A549 (cell line): ENCODE results near the gene SIRT6. TPM values are rescaled to one million over a fixed set of nuclear protein-coding genes. Genes with fewer than 3 reads are reported as not detected.

Experiments used
- ATAC-seq, 2 experiments: fragments of 200-7000 bp in 1 of 2; fragments of >200 bp in 1 of 2; cut with Nextera tagmentation in 1 of 2; cut with Tn5 transposase in 1 of 2; 3 replicates each; pipeline versions ENCODE4 v1.8.0 to v1.9.1; 2018 to 2020; ENCODE audit warnings: mild to moderate bottlenecking in 1 of 2, moderate library complexity in 1 of 2
- CTCF ChIA-PET: fragments of 300-600 bp; sonication (Branson Sonifier 250); formaldehyde crosslinking; extraction: SDS; loops from one replicate; lab custom pipeline; 2021; ENCODE audit warnings: antibody characterized with exemption, inconsistent platforms; lab: Yijun Ruan, JAX
- POLR2A ChIA-PET: fragments of 350-600 bp; formaldehyde crosslinking; extraction: SDS; loops from one replicate; lab custom pipeline; 2021; ENCODE audit warnings: antibody characterized with exemption, inconsistent platforms; lab: Yijun Ruan, JAX
- DNase-seq, 2 experiments: peaks; one replicate each; pipeline versions ENCODE4 v3.0.0 to v3.0.0-alpha.2; 2011 to 2016; ENCODE audit warnings: low read depth in 1 of 2, low spot score in 1 of 2
- FAIRE-seq: peaks from 2 replicates; lab custom pipeline; 2011; peaks lifted over from hg19 to GRCh38; lab: Jason Lieb, UNC
- H3K27ac ChIP-seq, 2 experiments: fragments of >200 bp; sonication (Bioruptor Twin); formaldehyde crosslinking; 3 replicates each; pipeline ENCODE4 v1.5.1; 2016 to 2017
- H3K4me1 ChIP-seq: fragments of >200 bp; sonication (Bioruptor Twin); formaldehyde crosslinking; 3 replicates; pipeline ENCODE4 v1.6.1; 2016
- H3K4me2 ChIP-seq: fragments of >200 bp; sonication (Bioruptor Twin); formaldehyde crosslinking; 3 replicates; pipeline ENCODE4 v1.6.1; 2016
- H3K4me3 ChIP-seq: fragments of >200 bp; sonication (Bioruptor Twin); formaldehyde crosslinking; 3 replicates; pipeline ENCODE4 v1.5.1; 2016
- H3K9me3 ChIP-seq: fragments of >200 bp; sonication (Bioruptor Twin); formaldehyde crosslinking; 3 replicates; pipeline ENCODE4 v1.6.1; 2016
- CEBPB ChIP-seq, 2 experiments: fragments of >200 bp in 1 of 2; sonication (Bioruptor Twin) in 1 of 2; formaldehyde crosslinking in 1 of 2; IDR thresholded peaks; 2 replicates each; pipeline ENCODE4 v1.6.1; 2012 to 2016
- CHD2 ChIP-seq: fragments of 150-350 bp; IDR thresholded peaks from 2 replicates; pipeline ENCODE4 v1.6.1; 2014; ENCODE audit warnings: low read length; ENCODE audit not compliant: partially characterized antibody
- EP300 ChIP-seq, 2 experiments: fragments of >200 bp; sonication (Bioruptor Twin); formaldehyde crosslinking; IDR thresholded peaks; 2 replicates in 1 of 2; 3 replicates in 1 of 2; pipeline ENCODE4 v1.6.1; 2016 to 2017
- ESRRA ChIP-seq: fragments of 150-350 bp; IDR thresholded peaks from 2 replicates; pipeline ENCODE4 v1.6.1; 2014; ENCODE audit warnings: mild to moderate bottlenecking, low read length, borderline replicate concordance
- FOSB ChIP-seq: fragments of 250-450 bp; sonication (Bioruptor Pico); IDR thresholded peaks from 2 replicates; pipeline ENCODE4 v1.5.0; 2020; ENCODE audit warnings: mild to moderate bottlenecking, moderate library complexity
- FOSL2 ChIP-seq, 2 experiments: fragments of 450-650 bp in 1 of 2; fragments of >200 bp in 1 of 2; sonication (Bioruptor Twin) in 1 of 2; formaldehyde crosslinking; IDR thresholded peaks; 2 replicates each; pipeline versions ENCODE4 v1.5.0 to v1.6.1; 2016 to 2020; ENCODE audit warnings: mild to moderate bottlenecking in 1 of 2, moderate library complexity in 1 of 2
- FOXS1 ChIP-seq: fragments of 250-450 bp; sonication (Bioruptor Pico); IDR thresholded peaks from 2 replicates; pipeline ENCODE4 v1.5.0; 2020; ENCODE audit warnings: mild to moderate bottlenecking, moderate library complexity
- GATA3 ChIP-seq: IDR thresholded peaks from 2 replicates; pipeline ENCODE4 v1.6.1; 2012; ENCODE audit warnings: borderline replicate concordance
- HOXA7 ChIP-seq: fragments of 250-450 bp; sonication (Bioruptor Pico); IDR thresholded peaks from 2 replicates; pipeline ENCODE4 v1.5.0; 2020; ENCODE audit warnings: mild to moderate bottlenecking, moderate library complexity
- JUN ChIP-seq, 2 experiments: fragments of >200 bp; sonication (Bioruptor Twin); formaldehyde crosslinking; IDR thresholded peaks; 2 replicates in 1 of 2; 3 replicates in 1 of 2; pipeline ENCODE4 v1.6.1; 2016 to 2017
- JUNB ChIP-seq: fragments of >200 bp; sonication (Bioruptor Twin); formaldehyde crosslinking; IDR thresholded peaks from 2 replicates; pipeline ENCODE4 v1.6.1; 2016
- MAFK ChIP-seq: fragments of 450-650 bp; IDR thresholded peaks from 2 replicates; pipeline ENCODE4 v1.6.1; 2014; ENCODE audit not compliant: partially characterized antibody
- NFE2L2 ChIP-seq: fragments of 150-350 bp; conservative IDR thresholded peaks from 2 replicates; pipeline ENCODE4 v1.6.1; 2014; ENCODE audit warnings: low read length
- NPAS2 ChIP-seq: fragments of 250-450 bp; sonication (Bioruptor Pico); IDR thresholded peaks from 2 replicates; pipeline ENCODE4 v1.8.0; 2022; ENCODE audit warnings: mild to moderate bottlenecking, moderate library complexity, borderline replicate concordance
- NR3C1 ChIP-seq: fragments of >200 bp; sonication (Bioruptor Twin); formaldehyde crosslinking; IDR thresholded peaks from 3 replicates; pipeline ENCODE4 v1.6.1; 2017
- PHF8 ChIP-seq: fragments of 200-600 bp; sonication (generic); IDR thresholded peaks from 2 replicates; pipeline ENCODE4 v1.6.1; 2016; ENCODE audit warnings: low read depth, mild to moderate bottlenecking, antibody characterized with exemption, moderate library complexity, borderline replicate concordance
- SREBF2 ChIP-seq: fragments of 450-650 bp; IDR thresholded peaks from 2 replicates; pipeline ENCODE4 v1.6.1; 2014; ENCODE audit warnings: mild to moderate bottlenecking, moderate library complexity
- ZFP36 ChIP-seq: fragments of 450-650 bp; IDR thresholded peaks from 2 replicates; pipeline ENCODE4 v1.6.1; 2014; ENCODE audit warnings: borderline replicate concordance; ENCODE audit not compliant: partially characterized antibody
- WGBS: methylation state at CpG from one replicate; pipeline ENCODE4 v1.1.6; 2017; ENCODE audit errors: missing lambda C conversion rate; 5-methylcytosine and 5-hydroxymethylcytosine counted together
- polyA plus RNA-seq, 4 experiments: library from polyadenylated mRNA; depleted of rRNA in 3 of 4; stranded (reverse); fragments of >200 nt; fragmentation: RNase III in 1 of 4; extraction: RNeasy Plus Mini Kit Qiagen cat#74134 plus additional on column Dnase treatment in 1 of 4; gene quantifications; 2 replicates in 3 of 4; 3 replicates in 1 of 4; pipeline ENCODE4 v1.2.3, GENCODE V29; 2011 to 2017
- TF ChIP-seq, protein P1 (sequence below): fragments of 200-600 bp; sonication (generic); IDR thresholded peaks from 2 replicates; pipeline ENCODE4 v1.6.1; 2016; ENCODE audit warnings: antibody characterized with exemption, mild to moderate bottlenecking, moderate library complexity
- TF ChIP-seq, protein P2 (sequence below): fragments of 450-650 bp; IDR thresholded peaks from 2 replicates; pipeline ENCODE4 v1.6.1; 2014; ENCODE audit warnings: antibody characterized with exemption
- TF ChIP-seq, protein P3 (sequence below): IDR thresholded peaks from 2 replicates; pipeline ENCODE4 v1.6.1; 2012
- TF ChIP-seq, protein P4 (sequence below): IDR thresholded peaks from 2 replicates; pipeline ENCODE4 v1.6.1; 2012; ENCODE audit warnings: low read depth, borderline replicate concordance

SIRT6 gene
- polyA plus RNA-seq, 2 of the 4 experiments (the other 2 are of a cell fraction) = 11.7 to 21.6 TPM

DNA sequence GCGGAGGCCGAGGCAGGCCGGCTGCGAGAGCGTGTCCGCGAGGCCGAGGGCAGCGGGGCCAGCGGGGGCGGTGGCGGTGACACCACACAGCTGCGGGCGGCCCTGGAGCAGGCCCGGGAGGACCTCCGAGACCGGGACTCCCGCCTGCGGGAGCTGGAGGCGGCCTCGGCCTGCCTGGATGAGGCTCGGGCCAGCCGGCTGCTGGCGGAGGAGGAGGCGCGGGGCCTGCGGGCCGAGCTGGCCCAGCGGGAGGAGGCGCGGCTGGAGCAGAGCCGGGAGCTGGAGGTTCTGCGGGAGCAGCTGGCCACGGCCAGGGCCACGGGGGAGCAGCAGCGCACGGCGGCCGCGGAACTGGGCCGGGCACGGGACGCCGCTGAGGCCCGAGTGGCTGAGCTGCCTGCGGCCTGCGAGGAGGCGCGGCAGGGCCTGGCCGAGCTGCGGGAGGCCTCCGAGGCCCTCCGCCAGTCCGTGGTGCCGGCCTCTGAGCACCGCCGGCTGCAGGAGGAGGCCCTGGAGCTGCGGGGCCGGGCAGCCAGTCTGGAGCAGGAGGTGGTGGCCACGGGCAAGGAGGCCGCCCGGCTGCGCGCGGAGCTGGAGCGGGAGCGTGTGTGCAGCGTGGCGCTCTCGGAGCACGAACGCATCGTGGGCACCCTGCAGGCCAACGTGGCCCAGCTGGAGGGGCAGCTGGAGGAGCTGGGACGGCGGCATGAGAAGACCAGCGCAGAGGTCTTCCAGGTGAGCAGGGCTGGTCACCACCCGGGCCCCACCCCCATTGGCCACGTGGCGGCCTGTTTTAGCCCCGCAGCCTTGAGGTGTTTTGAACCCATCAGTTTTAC is 35.3 kb upstream of the SIRT6 start:
- ATAC-seq (no peak), DNase-seq (no peak), FAIRE-seq (no peak)
- CTCF ChIA-PET = interaction anchor here (1.4 to 8.1 kb wide), 5 partner anchors 9 to 232 kb away, joined by 3 to 45 read pairs (median 6); no protein-coding TSS in a partner anchor
- Histone ChIP-seq H3K4me3 (no peak overlapping the region), H3K4me1 (peaks cover 9% of the 10 kb centered on the region; the same call in 1 of the 3 replicates), H3K9me3 (no peaks in the 10 kb centered on the region), H3K27ac (no peak overlapping the region), H3K4me2 (no peak overlapping the region)
- no peak for TF ChIP-seq CHD2
- TF ChIP-seq, protein P1, sequence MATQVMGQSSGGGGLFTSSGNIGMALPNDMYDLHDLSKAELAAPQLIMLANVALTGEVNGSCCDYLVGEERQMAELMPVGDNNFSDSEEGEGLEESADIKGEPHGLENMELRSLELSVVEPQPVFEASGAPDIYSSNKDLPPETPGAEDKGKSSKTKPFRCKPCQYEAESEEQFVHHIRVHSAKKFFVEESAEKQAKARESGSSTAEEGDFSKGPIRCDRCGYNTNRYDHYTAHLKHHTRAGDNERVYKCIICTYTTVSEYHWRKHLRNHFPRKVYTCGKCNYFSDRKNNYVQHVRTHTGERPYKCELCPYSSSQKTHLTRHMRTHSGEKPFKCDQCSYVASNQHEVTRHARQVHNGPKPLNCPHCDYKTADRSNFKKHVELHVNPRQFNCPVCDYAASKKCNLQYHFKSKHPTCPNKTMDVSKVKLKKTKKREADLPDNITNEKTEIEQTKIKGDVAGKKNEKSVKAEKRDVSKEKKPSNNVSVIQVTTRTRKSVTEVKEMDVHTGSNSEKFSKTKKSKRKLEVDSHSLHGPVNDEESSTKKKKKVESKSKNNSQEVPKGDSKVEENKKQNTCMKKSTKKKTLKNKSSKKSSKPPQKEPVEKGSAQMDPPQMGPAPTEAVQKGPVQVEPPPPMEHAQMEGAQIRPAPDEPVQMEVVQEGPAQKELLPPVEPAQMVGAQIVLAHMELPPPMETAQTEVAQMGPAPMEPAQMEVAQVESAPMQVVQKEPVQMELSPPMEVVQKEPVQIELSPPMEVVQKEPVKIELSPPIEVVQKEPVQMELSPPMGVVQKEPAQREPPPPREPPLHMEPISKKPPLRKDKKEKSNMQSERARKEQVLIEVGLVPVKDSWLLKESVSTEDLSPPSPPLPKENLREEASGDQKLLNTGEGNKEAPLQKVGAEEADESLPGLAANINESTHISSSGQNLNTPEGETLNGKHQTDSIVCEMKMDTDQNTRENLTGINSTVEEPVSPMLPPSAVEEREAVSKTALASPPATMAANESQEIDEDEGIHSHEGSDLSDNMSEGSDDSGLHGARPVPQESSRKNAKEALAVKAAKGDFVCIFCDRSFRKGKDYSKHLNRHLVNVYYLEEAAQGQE = no peak
- no peak for TF ChIP-seq PHF8
- no peak for TF ChIP-seq FOSB
- TF ChIP-seq GATA3 = no peak
- TF ChIP-seq, protein P2, sequence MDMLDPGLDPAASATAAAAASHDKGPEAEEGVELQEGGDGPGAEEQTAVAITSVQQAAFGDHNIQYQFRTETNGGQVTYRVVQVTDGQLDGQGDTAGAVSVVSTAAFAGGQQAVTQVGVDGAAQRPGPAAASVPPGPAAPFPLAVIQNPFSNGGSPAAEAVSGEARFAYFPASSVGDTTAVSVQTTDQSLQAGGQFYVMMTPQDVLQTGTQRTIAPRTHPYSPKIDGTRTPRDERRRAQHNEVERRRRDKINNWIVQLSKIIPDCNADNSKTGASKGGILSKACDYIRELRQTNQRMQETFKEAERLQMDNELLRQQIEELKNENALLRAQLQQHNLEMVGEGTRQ = no peak
- TF ChIP-seq ESRRA = no peak
- no peak for TF ChIP-seq NR3C1
- WGBS = 93% methylated on average over 38 of the region's 81 CpGs
- POLR2A ChIA-PET = no interaction called here

DNA sequence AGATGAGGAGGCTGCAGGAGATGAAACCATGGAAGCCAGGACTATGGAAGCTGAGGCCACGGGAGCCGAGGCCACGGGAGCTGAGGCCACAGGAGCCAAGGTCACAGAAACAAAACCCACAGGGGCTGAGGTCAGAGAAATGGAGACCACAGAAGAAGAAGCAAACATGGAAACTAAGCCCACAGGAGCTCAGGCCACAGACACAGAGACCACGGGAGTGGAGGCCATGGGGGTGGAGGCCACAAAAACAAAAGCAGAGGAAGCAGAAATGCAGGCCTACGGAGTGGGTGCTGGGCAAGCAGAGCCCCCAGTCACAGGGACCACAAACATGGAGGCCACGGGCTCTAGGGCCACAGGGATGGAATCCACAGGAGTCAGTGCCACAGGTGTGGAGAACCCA is 34.5 kb upstream of the SIRT6 start:
- Histone ChIP-seq H3K27ac (no peak overlapping the region), H3K9me3 (no peaks in the 10 kb centered on the region), H3K4me2 (no peak overlapping the region), H3K4me3 (no peak overlapping the region), H3K4me1 (peaks cover 15% of the 10 kb centered on the region; the same call in 2 of the 3 replicates)
- FAIRE-seq (no peak), ATAC-seq (no peak), DNase-seq (no peak)
- 65% methylated on average over 6 of the region's 6 CpGs for WGBS
- no peak for TF ChIP-seq FOSL2 (IDR thresholded peaks at IDR 0.05)
- no peak for TF ChIP-seq FOSL2 (CRISPR knock-in tag; IDR thresholded peaks at IDR 0.05)
- no peak for TF ChIP-seq ESRRA
- TF ChIP-seq NPAS2 (CRISPR knock-in tag) = no peak
- no peak for TF ChIP-seq NFE2L2
- TF ChIP-seq HOXA7 (CRISPR knock-in tag) = no peak
- no peak for TF ChIP-seq MAFK
- TF ChIP-seq ZFP36 = no peak
- TF ChIP-seq CEBPB (IDR thresholded peaks at IDR 0.05) = no peak
- TF ChIP-seq EP300 (IDR thresholded peaks at IDR 0.05) = no peak
- ChIA-PET CTCF (interaction anchor here (1.0 to 8.1 kb wide), 6 partner anchors 9 to 229 kb away, joined by 3 to 45 read pairs (median 6); no protein-coding TSS in a partner anchor), POLR2A (no interaction called here)

DNA sequence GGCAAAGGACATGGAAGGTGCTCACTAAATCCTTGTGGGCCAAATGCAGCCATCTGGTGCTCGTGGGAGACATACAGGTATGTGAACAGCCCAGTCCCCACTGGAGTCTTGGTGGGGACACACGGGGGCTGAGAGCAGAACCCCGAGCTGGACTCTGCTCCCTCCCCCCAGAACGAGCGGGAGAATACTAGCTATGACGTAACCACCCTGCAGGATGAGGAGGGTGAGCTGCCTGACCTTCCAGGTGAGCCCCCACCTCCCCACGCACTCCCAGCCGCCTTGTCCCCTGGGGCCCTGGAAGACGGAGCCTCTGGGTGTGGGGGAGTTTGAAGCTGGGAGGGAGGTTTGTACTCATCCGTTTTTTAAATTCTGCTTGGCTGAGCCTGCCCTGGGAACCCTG is 33.4 kb upstream of the SIRT6 start:
- Histone ChIP-seq H3K4me1 (peaks cover 15% of the 10 kb centered on the region; the same call in 2 of the 3 replicates), H3K27ac (no peak overlapping the region), H3K4me2 (no peak overlapping the region), H3K4me3 (no peak overlapping the region), H3K9me3 (no peaks in the 10 kb centered on the region)
- CTCF ChIA-PET = interaction anchor here (1.0 to 8.1 kb wide), 5 partner anchors 8 to 228 kb away, joined by 3 to 45 read pairs (median 7); no protein-coding TSS in a partner anchor
- FAIRE-seq (no peak), ATAC-seq (no peak), DNase-seq (no peak)
- 63% methylated on average over 10 of the region's 10 CpGs for WGBS
- POLR2A ChIA-PET = no interaction called here
- no peak for TF ChIP-seq PHF8
- TF ChIP-seq, protein P3, sequence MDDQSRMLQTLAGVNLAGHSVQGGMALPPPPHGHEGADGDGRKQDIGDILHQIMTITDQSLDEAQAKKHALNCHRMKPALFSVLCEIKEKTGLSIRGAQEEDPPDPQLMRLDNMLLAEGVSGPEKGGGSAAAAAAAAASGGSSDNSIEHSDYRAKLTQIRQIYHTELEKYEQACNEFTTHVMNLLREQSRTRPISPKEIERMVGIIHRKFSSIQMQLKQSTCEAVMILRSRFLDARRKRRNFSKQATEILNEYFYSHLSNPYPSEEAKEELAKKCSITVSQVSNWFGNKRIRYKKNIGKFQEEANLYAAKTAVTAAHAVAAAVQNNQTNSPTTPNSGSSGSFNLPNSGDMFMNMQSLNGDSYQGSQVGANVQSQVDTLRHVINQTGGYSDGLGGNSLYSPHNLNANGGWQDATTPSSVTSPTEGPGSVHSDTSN = no peak
- TF ChIP-seq SREBF2 = no peak
- TF ChIP-seq JUN (IDR thresholded peaks at IDR 0.05) = no peak
- no peak for TF ChIP-seq JUNB
- TF ChIP-seq, protein P4, sequence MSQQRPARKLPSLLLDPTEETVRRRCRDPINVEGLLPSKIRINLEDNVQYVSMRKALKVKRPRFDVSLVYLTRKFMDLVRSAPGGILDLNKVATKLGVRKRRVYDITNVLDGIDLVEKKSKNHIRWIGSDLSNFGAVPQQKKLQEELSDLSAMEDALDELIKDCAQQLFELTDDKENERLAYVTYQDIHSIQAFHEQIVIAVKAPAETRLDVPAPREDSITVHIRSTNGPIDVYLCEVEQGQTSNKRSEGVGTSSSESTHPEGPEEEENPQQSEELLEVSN = no peak
- no peak for TF ChIP-seq FOXS1
- TF ChIP-seq MAFK = no peak
- TF ChIP-seq HOXA7 (CRISPR knock-in tag) = no peak
